ENCODE results near the gene TNNT3.

TNNT3 gene

GRCh38 chr11:1921574-1922141, 2.2 kb downstream of the TNNT3 start:
- DNase-seq (ENCODE audit: low read depth in 2 of 3, low spot score in 1 of 3): no peak

GRCh38 chr11:1922481-1923081, 3.1 kb downstream of the TNNT3 start:
- DNase-seq (ENCODE audit: low read depth in 2 of 3, low spot score in 1 of 3): no peak

DNA sequence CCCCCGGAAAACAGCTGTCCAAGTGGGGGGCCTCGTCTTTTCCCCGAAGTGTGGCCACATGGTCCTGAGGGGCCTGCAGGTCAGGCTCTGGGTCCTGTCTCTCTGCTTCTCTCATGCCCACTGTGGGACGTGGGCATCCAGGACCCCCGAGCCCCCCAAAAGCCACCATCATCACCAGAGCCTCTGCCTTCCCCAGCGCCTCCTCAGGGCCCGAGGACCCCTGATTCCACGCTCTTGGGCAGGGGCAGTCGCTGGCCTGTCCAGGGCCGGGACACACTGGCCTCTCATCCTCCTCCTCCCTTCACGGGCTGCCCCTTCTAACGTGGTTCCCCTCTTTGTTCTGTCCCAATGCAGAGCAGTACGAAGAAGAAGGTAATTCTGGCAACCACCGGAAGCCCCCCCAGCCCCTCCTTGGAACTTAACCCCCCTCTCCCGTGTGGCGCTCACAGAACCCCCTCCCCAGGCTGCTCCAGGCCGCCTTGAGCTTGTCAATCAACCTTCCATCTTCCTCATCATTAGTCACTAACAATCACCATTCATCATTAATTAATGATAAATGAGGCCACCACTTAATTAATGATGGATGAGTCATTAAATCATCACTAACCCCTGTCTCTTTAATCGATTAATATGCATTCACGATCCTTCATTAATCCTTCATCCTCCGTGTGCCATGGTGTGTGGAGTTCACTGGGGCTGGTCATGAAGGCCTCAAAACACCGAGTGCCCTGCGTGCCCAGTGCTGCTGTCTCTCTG, 3.9 kb downstream of the TNNT3 start:
- DNase-seq (ENCODE audit: low read depth in 2 of 3, low spot score in 1 of 3): no peak

GRCh38 chr11:1924181-1924580, 4.7 kb downstream of the TNNT3 start:
- no peak for DNase-seq (ENCODE audit: low read depth in 2 of 3, low spot score in 1 of 3)

DNA sequence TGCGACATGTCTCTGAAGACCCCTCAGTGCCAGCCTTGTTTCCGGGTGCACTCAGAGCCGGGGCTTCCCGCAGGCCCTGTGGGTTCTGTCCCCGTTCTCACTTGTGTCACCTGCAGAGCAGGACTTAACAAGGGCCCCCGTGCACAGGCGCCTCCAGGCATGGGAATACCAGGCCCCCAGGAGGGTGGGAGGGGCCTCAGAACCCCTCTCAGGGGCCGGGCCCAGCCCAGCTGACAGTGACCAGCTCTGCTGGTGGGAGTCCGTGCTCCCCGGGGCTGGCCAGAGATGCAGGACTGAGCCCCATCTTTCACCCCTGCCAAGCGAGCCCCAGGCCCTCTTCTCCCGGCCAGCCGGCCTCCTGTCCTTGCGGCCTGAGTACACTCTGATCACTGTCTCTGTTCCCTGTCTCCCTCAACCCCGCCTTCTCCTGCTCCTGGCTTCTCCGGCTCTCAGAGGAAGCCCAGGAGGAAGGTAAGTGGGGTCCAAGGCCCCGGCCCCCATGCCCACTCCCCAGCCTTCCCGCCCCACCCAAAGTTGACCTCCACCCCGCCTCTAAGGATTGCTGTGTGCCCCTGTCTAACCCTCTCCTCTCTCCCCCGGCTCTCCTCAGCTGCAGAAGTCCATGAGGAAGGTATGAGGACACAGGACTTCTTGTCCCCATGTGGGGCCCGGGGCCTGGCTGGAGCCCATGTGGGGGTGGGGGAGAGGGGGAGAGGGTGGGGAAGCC, 5.3 kb downstream of the TNNT3 start:
- DNase-seq (ENCODE audit: low read depth in 2 of 3, low spot score in 1 of 3): no peak

DNA sequence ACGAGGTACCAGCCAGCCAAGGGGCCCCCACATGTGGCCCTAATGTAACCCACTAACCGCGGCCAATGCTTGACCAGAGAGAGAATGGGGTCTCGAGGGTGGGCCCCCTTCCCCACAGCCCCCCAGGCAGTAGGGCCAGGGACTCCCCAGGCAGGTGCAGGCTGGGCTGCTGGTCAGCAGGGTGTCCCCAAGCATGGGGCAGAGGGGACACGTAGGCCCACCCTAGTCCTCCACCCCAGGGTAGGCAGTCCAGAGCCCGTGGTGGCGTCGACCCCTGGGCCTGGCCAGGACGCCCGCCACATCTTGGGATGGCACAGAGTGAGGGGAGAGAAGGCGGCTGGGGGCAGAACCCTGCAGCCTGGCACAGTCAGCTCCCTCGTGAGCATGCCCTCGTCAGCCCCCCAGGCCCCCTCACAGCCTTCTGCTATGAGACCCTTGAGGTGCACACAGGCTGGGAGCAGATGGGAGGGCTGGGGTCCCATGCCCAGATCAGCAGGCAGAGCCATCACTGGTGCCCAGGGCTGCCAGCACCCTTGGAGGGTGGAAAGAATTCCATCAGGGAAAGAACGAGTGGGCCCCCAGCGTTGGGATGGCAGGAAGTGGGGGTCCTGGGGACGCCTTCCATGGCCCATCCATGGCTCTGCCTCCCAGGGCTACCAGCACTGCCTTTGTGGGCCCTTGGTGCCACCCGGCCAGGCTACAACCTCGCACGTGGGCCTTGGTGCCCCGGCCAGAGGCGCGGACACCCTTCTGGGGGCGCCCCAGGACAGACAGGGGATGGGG, 6.1 kb downstream of the TNNT3 start:
- no peak for DNase-seq (ENCODE audit: low read depth in 2 of 3, low spot score in 1 of 3)

- no peak for DNase-seq (ENCODE audit: low read depth in 2 of 3, low spot score in 1 of 3)
Measured at GRCh38 chr11:1926156-1927025, 6.9 kb downstream of the TNNT3 start.

- DNase-seq (ENCODE audit: low read depth in 2 of 3, low spot score in 1 of 3): no peak
Measured at GRCh38 chr11:1927026-1927847, 7.7 kb downstream of the TNNT3 start.

DNA sequence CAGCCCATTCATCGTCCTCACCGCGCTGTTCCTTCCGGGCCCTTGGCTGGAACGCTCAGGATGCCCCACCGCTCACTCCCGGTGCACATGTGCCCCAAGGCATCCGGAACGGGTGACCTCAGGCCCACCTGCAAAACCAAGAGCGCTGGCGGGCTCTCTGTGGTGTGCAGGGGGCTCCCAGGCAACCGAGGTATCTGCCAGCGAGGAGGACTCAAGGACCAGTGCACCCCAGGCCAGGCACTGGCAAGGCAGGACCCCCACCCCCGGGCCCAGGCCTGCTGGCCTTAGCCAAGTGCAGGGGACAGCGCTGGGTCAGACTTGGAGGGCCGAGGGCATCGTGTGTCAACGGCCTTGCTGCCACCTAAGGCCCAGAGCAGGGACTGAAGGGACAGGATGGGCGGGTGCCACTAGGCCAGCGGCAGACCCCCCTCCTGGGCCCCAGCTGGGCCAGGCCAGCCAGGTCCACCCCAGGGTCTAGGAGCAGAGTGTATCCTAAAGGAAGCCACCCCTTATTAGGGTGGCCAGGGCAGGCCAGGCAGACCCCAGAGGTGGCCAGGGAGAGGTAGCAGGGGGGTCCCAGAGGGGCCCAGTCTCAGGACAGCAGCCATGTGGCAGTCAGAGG, 8.5 kb downstream of the TNNT3 start:
- no peak for DNase-seq (ENCODE audit: low read depth in 2 of 3, low spot score in 1 of 3)

DNA sequence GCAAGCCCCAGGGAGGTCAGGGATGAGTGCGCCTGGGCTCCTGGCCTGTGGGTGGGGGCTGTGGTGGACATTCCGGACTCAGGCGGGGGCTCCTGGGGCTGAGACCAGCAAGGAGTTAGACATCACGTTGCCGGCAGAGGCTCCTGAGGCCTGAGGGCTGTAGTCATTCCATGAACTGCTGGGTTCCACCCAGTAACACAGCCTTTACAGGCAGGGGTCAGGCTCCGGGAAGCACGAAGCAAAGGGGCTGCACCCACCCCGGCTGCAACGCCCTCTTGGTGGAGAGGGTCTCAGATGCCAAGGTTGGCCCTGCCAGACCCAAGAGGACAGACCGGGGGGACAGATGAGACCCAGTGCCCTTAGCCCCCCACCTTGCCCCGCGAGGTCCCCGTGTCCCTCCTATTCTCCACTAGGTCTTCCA, 9.0 kb downstream of the TNNT3 start:
- no peak for DNase-seq (ENCODE audit: low read depth in 2 of 3, low spot score in 1 of 3)

DNA sequence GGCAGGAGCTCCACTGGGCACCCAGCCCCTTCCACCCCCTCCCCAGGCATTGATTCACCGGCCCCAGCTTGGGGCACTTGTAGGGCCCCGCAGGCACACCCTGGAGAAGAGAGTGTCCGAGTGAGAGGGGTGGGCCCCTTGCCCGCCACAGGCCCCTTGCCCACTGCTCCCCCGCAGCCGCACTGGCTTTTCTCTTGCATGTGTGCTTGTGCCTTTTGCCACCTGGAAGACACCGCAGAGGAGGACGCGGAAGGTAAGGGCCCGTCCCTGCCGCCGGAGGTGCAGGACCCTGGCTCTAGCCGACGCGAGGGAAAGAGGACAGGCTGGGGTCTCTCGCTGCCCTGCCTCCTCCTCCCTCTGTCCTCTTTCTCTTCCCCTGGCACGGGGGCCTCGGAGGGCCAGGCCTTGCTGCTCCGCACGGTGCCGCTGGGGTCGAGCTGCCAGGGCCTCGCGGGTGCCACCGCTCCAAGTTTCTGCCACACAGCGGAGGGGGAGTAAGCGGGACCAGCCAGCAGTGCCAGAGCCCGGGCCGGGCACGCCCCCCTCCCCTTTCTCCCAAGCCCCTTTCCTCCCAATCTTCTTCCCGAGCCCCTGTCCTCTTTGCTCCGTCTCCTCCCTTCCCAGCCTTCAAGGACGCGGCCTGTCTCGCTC, 9.5 kb downstream of the TNNT3 start:
- no peak for DNase-seq (ENCODE audit: low read depth in 2 of 3, low spot score in 1 of 3)

GRCh38 chr11:1929621-1930461, 10.3 kb downstream of the TNNT3 start:
- no peak for DNase-seq (ENCODE audit: low read depth in 2 of 3, low spot score in 1 of 3)

GRCh38 chr11:1930462-1930830, 10.9 kb downstream of the TNNT3 start:
- no peak for DNase-seq (ENCODE audit: low read depth in 2 of 3, low spot score in 1 of 3)

DNA sequence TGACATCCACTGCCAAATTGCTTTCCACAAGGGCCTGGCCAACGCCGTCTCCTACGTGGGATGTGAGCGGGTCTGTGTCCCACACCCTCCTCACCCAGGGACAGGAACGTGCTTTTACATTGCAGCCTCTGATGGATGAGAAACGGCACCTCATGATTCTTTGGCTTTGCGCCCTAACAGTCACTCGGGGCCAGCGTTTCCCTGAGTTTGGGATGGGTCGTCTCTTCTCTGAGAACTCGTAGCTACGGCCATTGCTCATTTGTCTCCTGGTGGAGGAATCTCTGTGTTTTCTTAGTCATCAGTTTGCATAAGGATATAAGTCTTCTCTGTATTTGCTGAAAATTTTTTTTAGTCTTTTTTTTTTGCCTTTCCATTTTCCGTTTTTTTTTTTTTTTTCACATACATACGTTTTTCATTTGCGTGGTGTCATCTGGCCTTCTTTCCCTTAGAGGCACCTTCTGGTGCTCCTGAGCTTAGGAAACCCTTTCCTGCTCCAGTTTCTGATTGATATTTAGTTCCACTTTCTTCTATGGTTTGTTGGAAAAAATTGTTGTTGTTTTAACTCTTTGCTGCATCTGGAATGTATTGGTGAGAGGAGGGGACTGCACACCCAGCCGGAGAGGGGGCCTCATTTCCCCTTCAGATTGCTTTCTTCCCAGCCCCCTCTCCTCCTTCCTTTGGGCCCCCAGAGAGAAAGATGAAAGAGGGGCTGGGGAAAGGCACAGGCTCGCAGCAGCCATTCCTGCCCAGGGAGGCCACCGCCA, 12.0 kb downstream of the TNNT3 start:
- DNase-seq (ENCODE audit: low read depth in 2 of 3, low spot score in 1 of 3): no peak

GRCh38 chr11:1932105-1932480, 12.6 kb downstream of the TNNT3 start:
- no peak for DNase-seq (ENCODE audit: low read depth in 2 of 3, low spot score in 1 of 3)

- DNase-seq (ENCODE audit: low read depth in 2 of 3, low spot score in 1 of 3): no peak
Measured at GRCh38 chr11:1932681-1933080, 13.2 kb downstream of the TNNT3 start.

All from stimulated activated CD4-positive, alpha-beta T cell treated with anti-CD3 and anti-CD28 coated beads, Interleukin-12 subunit alpha, Interleukin-12 subunit beta, amount 100 ng/mL, for 48 hours (primary cell).